Subcutaneous abdominal adipose tissue (tissue), 5 donors: ENCODE measurements around the gene FER.
A peak's percentile ranks its signal among the peaks of the same experiment; 100 is the strongest.

Source experiments
- H3K27ac ChIP-seq: one replicate; pipeline ENCODE4 v1.7.0; 2013; ENCODE audit warnings: low read depth, mild to moderate bottlenecking, inconsistent platforms, low read length, moderate library complexity
- H3K27me3 ChIP-seq, 5 donors: one replicate each; pipeline ENCODE4 v1.7.0; 2013; ENCODE audit warnings: low read length in 5 of 5, inconsistent platforms in 1 of 5; ENCODE audit not compliant: control insufficient read depth in 5 of 5, insufficient read depth in 4 of 5
- H3K36me3 ChIP-seq, 5 donors: one replicate each; pipeline ENCODE4 v1.7.0; 2013; ENCODE audit warnings: low read length in 5 of 5; ENCODE audit not compliant: control insufficient read depth in 5 of 5, insufficient read depth in 5 of 5
- H3K4me1 ChIP-seq, 5 donors: one replicate each; pipeline ENCODE4 v1.7.0; 2013; ENCODE audit warnings: low read length in 5 of 5, mild to moderate bottlenecking in 3 of 5, moderate library complexity in 1 of 5; ENCODE audit not compliant: control insufficient read depth in 5 of 5, insufficient read depth in 5 of 5
- H3K4me3 ChIP-seq, 5 donors: one replicate each; pipeline ENCODE4 v1.7.0; 2013; ENCODE audit warnings: low read length in 5 of 5, low read depth in 1 of 5
- H3K9ac ChIP-seq, 5 donors: one replicate each; pipeline ENCODE4 v1.7.0; 2013; ENCODE audit warnings: low read length in 5 of 5, mild to moderate bottlenecking in 4 of 5, moderate library complexity in 3 of 5
- H3K9me3 ChIP-seq, 5 donors: one replicate each; pipeline ENCODE4 v1.7.0; 2013; ENCODE audit warnings: low read length in 5 of 5; ENCODE audit not compliant: control insufficient read depth in 5 of 5
- donor health status: healthy.
- donor health status: healthy.
- donor health status: healthy.
- donor health status: healthy.
- donor health status: healthy.

The FER gene

DNA sequence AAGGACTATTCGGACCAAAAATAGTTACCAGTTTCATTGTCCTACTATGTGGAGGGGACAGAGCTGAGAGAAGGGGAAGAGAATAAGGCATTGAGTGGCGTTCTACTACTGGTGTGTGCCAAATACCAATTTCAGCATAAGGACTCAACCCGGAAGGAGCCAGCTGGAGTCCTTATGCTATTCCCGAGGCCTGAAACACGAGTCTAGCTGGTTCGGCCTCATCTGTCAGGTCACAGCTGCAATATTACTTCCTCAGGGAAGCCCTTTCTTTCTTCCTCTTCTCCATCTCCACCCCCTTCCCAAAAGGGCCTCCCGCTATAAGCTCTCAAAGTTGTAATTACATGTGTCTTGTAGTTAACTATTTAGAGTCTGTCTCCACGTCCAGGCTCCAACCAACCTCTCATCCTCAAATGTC, 20.5 kb upstream of the FER start:
- Histone ChIP-seq H3K9ac (peak overlapping the region; percentile 85 to 99 (median 94)), H3K9me3 (no peaks in the 10 kb centered on the region), H3K4me1 (peaks cover 0 to 26% (median 20%) of the 10 kb centered on the region in 5 donors), H3K4me3 (peak overlapping the region; percentile 84 to 98 (median 93)), H3K27ac (peak overlapping the region; percentile 99), H3K36me3 (no peaks in the 10 kb centered on the region), H3K27me3 (no peaks in the 10 kb centered on the region)

DNA sequence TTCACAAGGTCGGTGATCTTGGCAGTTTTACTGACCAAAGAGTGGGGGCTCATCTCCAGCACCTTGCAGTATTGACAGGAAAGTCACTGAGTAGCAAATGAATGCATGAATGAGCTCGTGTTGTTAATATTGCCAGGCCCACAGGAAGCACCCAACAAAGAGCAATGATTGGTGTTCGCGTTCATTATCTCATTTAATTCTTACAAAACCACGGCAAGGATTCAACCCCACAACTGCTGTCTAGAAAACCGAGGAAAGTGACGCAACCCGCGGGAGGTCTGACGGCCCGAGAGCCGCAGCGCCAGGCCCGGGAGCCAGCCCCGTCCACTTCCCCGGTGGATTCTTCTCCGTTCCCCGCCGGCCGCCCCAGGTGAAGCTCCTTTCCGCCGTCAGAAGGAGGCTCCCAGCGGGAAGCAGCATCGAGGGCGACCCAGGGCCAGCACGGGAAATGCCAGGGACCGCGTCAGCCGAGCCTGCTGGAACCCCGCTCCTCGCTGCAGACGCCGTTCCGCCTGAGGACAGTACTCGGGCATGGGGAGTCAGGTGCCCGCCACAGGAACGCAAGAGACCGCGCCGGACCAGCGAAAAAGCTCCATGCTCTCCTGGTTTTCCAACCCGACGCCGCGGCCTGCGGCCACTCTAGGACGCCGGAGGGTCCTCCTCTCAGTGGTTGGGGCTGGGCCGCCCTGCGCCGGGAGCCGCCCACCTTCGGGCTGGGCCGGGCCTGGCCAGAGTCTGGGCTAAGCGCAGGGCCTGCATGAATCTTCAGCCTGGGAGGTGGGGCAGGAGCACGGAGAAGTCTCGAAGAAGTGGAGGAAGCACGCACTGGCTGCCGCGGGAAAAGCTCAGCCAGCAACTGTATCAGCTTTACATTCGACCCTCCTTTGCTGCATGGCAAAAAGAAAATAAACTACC, 19.8 kb upstream of the FER start:
- Histone ChIP-seq H3K9ac (peak overlapping the region; percentile 89 to 99 (median 94)), H3K27ac (peak overlapping the region; percentile 99), H3K36me3 (no peaks in the 10 kb centered on the region), H3K27me3 (no peaks in the 10 kb centered on the region), H3K4me3 (peak overlapping the region; percentile 88 to 98 (median 93)), H3K4me1 (peaks cover 0 to 26% (median 20%) of the 10 kb centered on the region in 5 donors), H3K9me3 (no peaks in the 10 kb centered on the region)

DNA sequence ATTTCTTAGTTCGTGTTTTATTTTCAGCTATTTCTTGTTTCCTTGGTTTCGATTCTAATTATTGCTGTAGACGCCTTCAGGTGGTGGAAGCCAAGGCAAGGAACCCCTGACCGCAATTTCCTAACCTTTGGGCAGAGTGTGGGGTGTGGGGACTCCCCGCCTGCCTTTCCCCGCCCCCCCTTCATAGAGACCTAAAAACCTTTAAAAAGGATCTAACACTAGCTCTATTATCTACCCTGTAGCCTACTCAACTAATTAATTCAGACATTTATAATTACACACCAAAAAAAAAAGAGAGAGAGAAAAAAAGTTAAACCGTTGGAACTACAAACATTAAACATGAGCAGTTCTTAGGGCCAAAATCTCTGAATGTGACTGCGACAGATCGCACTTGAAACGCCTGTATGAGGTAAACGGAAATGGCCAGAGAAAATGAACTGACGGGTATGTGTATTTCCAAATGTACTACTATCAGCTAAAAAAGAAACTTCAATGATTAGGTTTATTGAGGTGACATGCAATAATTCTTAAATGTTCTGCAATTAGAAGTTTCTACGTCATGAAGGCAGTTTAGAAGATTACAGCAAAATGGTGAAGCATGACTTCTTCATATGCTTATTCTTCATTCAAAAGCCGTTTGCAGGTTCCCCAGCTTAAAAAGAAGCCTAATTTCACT, 19.0 kb upstream of the FER start:
- H3K27me3 ChIP-seq = no peaks in the 10 kb centered on the region

DNA sequence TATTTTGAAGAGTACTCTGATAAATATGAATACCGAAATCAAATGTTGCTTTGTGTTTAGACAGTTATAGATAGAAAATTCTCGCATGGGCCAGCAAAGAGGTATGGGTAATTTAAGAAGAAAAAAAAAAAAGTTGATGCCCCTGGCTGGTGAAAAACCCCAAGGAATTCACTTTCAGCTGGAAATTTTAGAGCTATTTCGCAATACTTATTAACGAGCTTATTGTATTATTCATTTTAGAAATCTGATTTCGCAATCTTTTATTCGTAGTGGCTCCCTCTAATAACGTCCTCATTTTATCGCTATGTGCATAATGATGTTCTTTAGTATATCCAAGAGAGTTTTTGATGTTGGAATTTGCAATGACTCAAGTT, 18.5 kb upstream of the FER start:
- Histone ChIP-seq H3K9ac (peak overlapping the region; percentile 21 to 99 (median 90)), H3K9me3 (no peaks in the 10 kb centered on the region), H3K27ac (peak overlapping the region; percentile 99), H3K4me3 (peak overlapping the region in 4 of 5 donors; percentile 3 to 98 (median 90)), H3K36me3 (no peaks in the 10 kb centered on the region), H3K27me3 (no peaks in the 10 kb centered on the region), H3K4me1 (peaks cover 0 to 26% (median 20%) of the 10 kb centered on the region in 5 donors)

More for the DNA sequence above, 19.0 kb upstream of the FER start:
- Histone ChIP-seq H3K9me3 (no peaks in the 10 kb centered on the region), H3K36me3 (no peaks in the 10 kb centered on the region), H3K9ac (peak overlapping the region; percentile 89 to 99 (median 94)), H3K4me1 (peaks cover 0 to 26% (median 20%) of the 10 kb centered on the region in 5 donors), H3K27ac (peak overlapping the region; percentile 99), H3K4me3 (peak overlapping the region; percentile 88 to 98 (median 93))

DNA sequence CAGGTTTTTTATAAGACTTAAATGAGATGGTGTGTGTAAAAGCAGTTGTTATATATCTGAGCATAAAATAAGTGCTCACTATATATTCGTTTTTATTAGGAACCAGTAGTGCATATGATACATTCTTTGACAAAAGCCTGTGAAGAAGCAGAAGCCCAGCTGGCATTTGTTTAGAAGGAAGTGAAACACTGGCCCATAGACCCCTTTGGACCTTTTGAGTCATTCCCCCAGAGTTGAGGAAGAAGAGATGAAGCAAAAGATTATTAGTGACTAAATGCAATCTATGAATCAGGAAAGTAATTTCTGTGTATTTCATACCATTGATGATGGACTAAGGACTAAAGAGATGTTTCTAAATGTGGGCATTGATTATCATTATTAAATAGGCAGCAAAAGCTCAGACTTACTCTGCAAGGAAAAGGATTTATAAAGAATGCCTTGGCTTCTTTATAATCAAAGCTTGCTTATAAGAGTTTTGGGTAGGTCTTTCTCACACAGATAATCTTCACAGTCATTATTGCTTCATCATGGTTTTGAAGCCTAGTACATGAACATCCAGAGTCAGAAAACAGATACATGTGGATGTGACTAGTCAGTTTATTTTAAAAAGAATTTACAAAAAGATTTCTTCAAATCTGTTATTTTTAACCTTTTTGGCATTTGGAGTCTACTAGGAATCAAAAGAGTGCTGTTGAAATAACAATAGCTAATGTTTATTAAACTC, 16.9 kb upstream of the FER start:
- H3K27ac ChIP-seq = no peak overlapping the region
- H3K9ac ChIP-seq = no peak overlapping the region
- H3K27me3 ChIP-seq = no peaks in the 10 kb centered on the region
- no peaks in the 10 kb centered on the region for H3K36me3 ChIP-seq
- H3K9me3 ChIP-seq = no peaks in the 10 kb centered on the region
- no peak overlapping the region for H3K4me3 ChIP-seq
- peaks cover 0 to 26% (median 20%) of the 10 kb centered on the region in 5 donors for H3K4me1 ChIP-seq

DNA sequence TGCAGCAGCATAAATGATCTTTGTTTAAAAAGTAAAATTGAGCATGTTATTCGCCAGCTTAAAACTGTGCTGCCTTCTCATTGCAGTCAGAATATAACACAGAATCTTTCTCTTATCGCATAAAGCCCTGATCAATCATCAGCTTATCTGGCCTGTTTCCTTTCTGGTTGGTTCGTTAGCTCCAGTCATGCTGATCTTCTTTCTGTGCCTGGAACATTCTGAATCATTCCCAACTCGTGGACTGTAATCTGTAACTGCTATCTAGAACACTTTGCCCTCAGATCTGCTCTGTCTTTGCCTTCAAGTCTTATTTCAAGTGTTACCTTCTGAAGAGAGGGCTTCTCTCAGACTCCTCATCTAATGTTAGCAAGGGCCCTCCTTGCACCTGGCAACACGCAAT, 11.9 kb upstream of the FER start:
- no peak overlapping the region for H3K27ac ChIP-seq
- H3K9me3 ChIP-seq = no peaks in the 10 kb centered on the region
- no peak overlapping the region for H3K4me3 ChIP-seq
- no peaks in the 10 kb centered on the region for H3K27me3 ChIP-seq
- H3K9ac ChIP-seq = no peak overlapping the region
- H3K36me3 ChIP-seq = no peaks in the 10 kb centered on the region
- no peaks in the 10 kb centered on the region for H3K4me1 ChIP-seq

DNA sequence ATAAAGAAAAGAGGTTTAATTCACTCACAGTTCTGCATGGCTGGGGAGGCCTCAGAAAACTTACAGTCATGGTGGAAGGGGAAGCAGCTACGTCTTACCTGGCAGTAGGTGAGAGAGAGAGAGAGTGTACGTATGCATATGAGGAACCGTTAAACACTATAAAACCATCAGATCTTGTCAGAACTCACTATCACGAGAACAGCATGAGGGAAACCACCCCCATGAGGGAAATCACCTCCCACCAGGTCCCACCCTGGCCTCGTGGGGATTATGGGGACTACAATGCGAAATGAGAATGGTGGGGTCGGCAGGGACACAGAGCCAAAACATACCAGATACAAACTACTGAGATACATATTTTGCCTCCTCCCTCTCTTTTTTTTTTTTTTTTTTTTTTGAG, 10.8 kb upstream of the FER start:
- no peaks in the 10 kb centered on the region for H3K4me1 ChIP-seq
- H3K4me3 ChIP-seq = no peak overlapping the region
- H3K9ac ChIP-seq = no peak overlapping the region
- no peaks in the 10 kb centered on the region for H3K36me3 ChIP-seq
- no peaks in the 10 kb centered on the region for H3K27me3 ChIP-seq
- H3K27ac ChIP-seq = no peak overlapping the region
- H3K9me3 ChIP-seq = no peaks in the 10 kb centered on the region

DNA sequence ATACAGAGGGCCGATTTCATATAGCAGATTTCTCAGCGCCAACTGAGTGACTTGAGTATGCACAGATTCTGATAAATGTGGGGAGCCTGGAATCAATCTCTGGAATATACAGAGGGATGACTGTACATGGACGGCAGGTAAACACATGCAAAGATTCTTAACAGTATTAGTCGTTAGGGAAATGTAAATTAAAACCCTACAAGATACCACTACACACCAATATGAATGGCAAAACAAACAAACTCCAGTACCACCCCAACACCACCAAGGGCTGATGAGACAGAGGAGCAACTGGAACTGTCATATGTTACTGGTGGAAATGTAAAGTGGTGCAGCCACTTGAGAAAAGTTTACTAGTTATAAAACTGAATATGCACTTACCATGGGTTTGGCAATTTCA, 8.3 kb upstream of the FER start:
- Histone ChIP-seq H3K4me1 (no peaks in the 10 kb centered on the region), H3K9ac (no peak overlapping the region), H3K9me3 (no peaks in the 10 kb centered on the region), H3K4me3 (no peak overlapping the region), H3K27me3 (no peaks in the 10 kb centered on the region), H3K27ac (no peak overlapping the region), H3K36me3 (no peaks in the 10 kb centered on the region)

DNA sequence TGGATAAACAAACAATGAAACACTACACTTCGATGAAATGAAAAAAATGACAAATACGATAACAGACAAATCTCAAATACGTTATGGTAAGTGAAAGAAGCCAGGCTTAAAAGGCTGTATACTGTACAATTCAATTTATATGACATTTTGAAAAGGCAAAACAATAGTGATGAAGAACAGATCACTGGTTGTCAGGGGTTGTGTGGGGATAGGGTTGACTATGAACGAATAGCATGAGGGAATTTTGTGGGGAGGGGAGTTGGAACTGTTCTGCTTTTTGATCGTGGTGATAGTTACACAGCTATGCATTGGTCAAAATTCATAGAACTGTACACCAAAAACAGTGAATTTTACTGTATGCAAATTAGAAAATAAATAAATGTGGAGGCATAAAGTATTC, 7.8 kb upstream of the FER start:
- Histone ChIP-seq H3K36me3 (no peaks in the 10 kb centered on the region), H3K27me3 (no peaks in the 10 kb centered on the region), H3K4me1 (no peaks in the 10 kb centered on the region), H3K27ac (no peak overlapping the region), H3K9ac (no peak overlapping the region), H3K9me3 (no peaks in the 10 kb centered on the region), H3K4me3 (no peak overlapping the region)
